Astrocyte of the spinal cord (primary cell): Measurements from ENCODE around the gene RIGI.

Experiments
- DNase-seq: peaks from one replicate; pipeline ENCODE4 v3.0.0; 2011; ENCODE audit warnings: low read depth, low spot score
- H3K4me3 ChIP-seq: 2 replicates; pipeline ENCODE4 v1.5.1; 2011; ENCODE audit warnings: low read depth, mild to moderate bottlenecking, low read length, moderate library complexity
- CTCF ChIP-seq: IDR thresholded peaks from 2 replicates; pipeline ENCODE4 v1.5.1; 2012; ENCODE audit warnings: low read depth, mild to moderate bottlenecking, low read length, inconsistent platforms
- in situ Hi-C: cut with HindIII; loops from 2 replicates; pipeline ENCODE4 v1.10.0; 2017; ENCODE audit warnings: low sequenced_read_pairs

The RIGI gene

DNA sequence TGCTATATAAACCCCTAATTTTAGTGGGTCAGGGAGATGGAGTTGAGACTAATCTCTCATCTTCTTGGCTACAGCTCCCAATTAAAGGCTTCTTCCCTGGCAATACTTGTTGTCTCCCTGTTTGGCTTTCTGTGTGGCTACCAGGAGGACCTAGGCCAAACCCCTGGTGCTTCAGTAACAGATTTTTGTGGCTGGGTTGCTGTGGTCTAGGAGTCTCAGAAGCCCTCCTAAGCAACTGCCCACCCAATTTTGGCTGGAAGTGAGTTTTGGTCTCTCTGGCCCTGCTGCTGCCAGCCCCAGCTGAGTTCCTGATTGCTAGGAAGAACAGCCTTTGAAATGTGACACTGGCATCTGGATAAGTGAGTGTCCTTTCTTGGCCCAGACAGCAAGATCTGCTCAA, 9.8 kb downstream of the RIGI start:
- no peak for TF ChIP-seq CTCF
- no peak overlapping the region for H3K4me3 ChIP-seq
- in situ Hi-C loops = no loop called here
- DNase-seq = no peak

DNA sequence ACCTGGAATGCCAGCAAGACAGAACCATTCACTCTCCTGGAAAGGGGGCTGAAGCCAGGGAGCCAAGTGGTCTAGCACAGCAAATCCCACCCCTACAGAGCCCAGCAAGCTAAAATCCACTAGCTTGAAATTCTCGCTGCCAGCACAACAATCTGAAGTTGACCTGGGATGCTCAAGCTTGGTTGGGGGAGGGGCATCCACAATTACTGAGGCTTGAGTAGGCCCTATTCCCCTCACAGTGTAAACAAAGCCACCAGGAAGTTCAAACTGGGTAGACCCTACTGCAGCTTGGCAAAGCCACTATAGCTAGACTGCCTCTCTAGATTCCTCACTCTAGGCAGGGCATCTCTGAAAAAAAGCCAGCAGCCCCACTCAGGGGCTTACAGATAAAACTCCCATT, 17.3 kb downstream of the RIGI start:
- TF ChIP-seq CTCF = no peak
- DNase-seq = no peak
- H3K4me3 ChIP-seq = no peak overlapping the region
- in situ Hi-C loops = no loop called here

DNA sequence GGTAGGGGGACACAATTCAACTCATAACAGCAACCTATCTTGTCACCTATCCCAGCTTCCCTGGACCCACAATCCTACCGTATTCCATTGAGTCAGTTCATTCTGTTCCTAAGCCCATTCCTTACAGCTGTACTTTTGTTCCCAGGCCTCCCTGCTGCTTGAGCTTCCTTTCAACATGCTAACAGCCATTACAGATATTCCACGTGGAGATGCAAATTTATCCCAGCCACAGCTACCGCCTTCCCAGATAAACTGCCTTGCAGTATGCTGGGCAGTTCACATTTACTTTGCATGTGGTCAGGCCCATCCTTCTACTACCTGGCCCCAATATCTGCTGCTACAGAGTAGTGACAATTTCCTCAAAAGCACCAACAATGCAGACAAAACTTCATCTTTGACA, 23.0 kb downstream of the RIGI start:
- no peak for TF ChIP-seq CTCF
- in situ Hi-C loops = no loop called here
- peak; percentile 22 for DNase-seq
- no peak overlapping the region for H3K4me3 ChIP-seq

GRCh38 chr9:32502464-32502863, 23.5 kb downstream of the RIGI start:
- peak; percentile 84 for DNase-seq
- in situ Hi-C loops = no loop called here
- H3K4me3 ChIP-seq = no peak overlapping the region
- TF ChIP-seq CTCF = no peak

- in situ Hi-C loops = no loop called here
- TF ChIP-seq CTCF = no peak
- no peak for DNase-seq
- no peak overlapping the region for H3K4me3 ChIP-seq
These were observed 24.1 kb downstream of the RIGI start for GRCh38 chr9:32501868-32502267.

- no peak overlapping the region for H3K4me3 ChIP-seq
- in situ Hi-C loops = no loop called here
- TF ChIP-seq CTCF = no peak
- DNase-seq = peak; percentile 46
These were observed 25.2 kb downstream of the RIGI start for GRCh38 chr9:32500768-32501167.

DNA sequence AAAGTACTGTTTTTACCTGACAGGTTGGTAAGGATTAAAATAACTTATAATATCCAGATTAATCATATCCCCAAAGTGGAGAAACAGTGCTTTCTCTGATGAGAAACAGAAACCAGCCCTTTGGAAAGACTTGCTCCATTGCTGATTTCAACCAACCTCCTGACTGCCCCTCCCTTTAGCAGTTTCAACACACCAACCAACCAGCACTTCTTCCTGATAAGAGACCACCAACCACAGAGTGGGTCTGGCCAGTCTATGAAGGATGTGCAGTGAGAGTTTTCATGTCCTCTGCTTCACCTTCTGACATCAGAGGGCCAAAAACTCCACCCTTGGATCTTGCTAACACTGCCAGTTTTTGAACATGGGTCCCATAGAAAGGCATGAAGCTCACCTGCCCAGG, 28.1 kb downstream of the RIGI start:
- no peak overlapping the region for H3K4me3 ChIP-seq
- no peak for TF ChIP-seq CTCF
- no peak for DNase-seq
- in situ Hi-C loops = no loop called here
